Sigmoid colon (tissue), 7 donors: ENCODE results near the gene SNUPN. TPM values are rescaled to one million over a fixed set of nuclear protein-coding genes. Genes with fewer than 3 reads are reported as not detected.
A peak's percentile ranks its signal among the peaks of the same experiment; 100 is the strongest.

ENCODE experiments used
- DNase-seq: peaks from one replicate; pipeline ENCODE4 v3.0.0-alpha.2; 2019
- H3K27ac ChIP-seq, 4 donors: fragments of 200-600 bp; sonication (generic); one replicate each; pipeline ENCODE4 v1.5.1; 2016 to 2019; ENCODE audit warnings: mild to moderate bottlenecking in 1 of 4
- H3K27me3 ChIP-seq, 3 donors: fragments of 200-600 bp; sonication (generic); one replicate each; pipeline ENCODE4 v1.5.1; 2019; ENCODE audit warnings: mild to moderate bottlenecking in 1 of 3
- H3K36me3 ChIP-seq, 4 donors: fragments of 200-600 bp; sonication (generic); one replicate each; pipeline ENCODE4 v1.5.1; 2016 to 2019
- H3K4me1 ChIP-seq, 4 donors: fragments of 200-600 bp; sonication (generic); one replicate each; pipeline ENCODE4 v1.5.1; 2017 to 2019
- H3K4me3 ChIP-seq, 4 donors: fragments of 200-600 bp; sonication (generic); one replicate each; pipeline ENCODE4 v1.5.1; 2017 to 2019; ENCODE audit warnings: mild to moderate bottlenecking in 2 of 4, moderate library complexity in 1 of 4
- H3K9me3 ChIP-seq, 4 donors: fragments of 200-600 bp in 3 of 4; sonication (generic) in 3 of 4; one replicate each; pipeline versions ENCODE4 v1.5.1 to v1.6.1; 2013 to 2019
- CTCF ChIP-seq, 4 experiments: fragments of 450-650 bp in 3 of 4; fragments of 200-600 bp in 1 of 4; IDR thresholded peaks; one replicate each; pipeline ENCODE4 v1.5.1; 2016 to 2019; ENCODE audit warnings: antibody characterized with exemption in 4 of 4, mild to moderate bottlenecking in 3 of 4, moderate library complexity in 2 of 4
- EP300 ChIP-seq, 4 donors: sonication (generic); formaldehyde crosslinking; IDR thresholded peaks; one replicate each; pipeline ENCODE4 v1.6.1; 2017; ENCODE audit warnings: antibody characterized with exemption in 4 of 4
- POLR2A ChIP-seq, 2 donors: fragments of 450-650 bp; IDR thresholded peaks; one replicate each; pipeline ENCODE4 v1.6.1; 2016; ENCODE audit warnings: antibody characterized with exemption in 2 of 2, mild to moderate bottlenecking in 2 of 2, moderate library complexity in 2 of 2
- POLR2AphosphoS5 ChIP-seq, 4 donors: sonication (generic); formaldehyde crosslinking; IDR thresholded peaks; one replicate each; pipeline ENCODE4 v1.6.1; 2017; ENCODE audit warnings: antibody characterized with exemption in 4 of 4
- WGBS, 2 donors: extraction: QIAGEN DNeasy Blood & Tissue Kit; methylation state at CpG; one replicate each; pipeline ENCODE4 v1.1.7; 2013; 5-methylcytosine and 5-hydroxymethylcytosine counted together
- intact Hi-C: fragments of 100-400 bp; cut with DNase I; formaldehyde crosslinking; loops from one replicate; pipeline ENCODE4 v1.15.1; 2023
- polyA plus RNA-seq, 3 donors: library from polyadenylated mRNA; stranded (reverse); fragments of 200-250 nt; gene quantifications; one replicate each; pipeline ENCODE4 v1.2.3, GENCODE V29; 2013
- total RNA-seq, 4 donors: library from RNA; depleted of rRNA; stranded (reverse); fragments of >200 nt; gene quantifications; one replicate each; pipeline ENCODE4 v1.1.0, GENCODE V29; 2016
- donor health status: healthy with polysubstance abuse.
- donor health status: Bipolar disorder and iron deficiency.
- donor health status: healthy.

Gene SNUPN
- total and polyA plus RNA-seq, 7 donors: 15.3 to 28.6 (median 21.6) TPM

GRCh38 chr15:75655931-75656330 lies 30.4 kb upstream of the SNUPN start:
- peaks cover 0 to 81% (median 66%) of the 10 kb centered on the region in 4 donors for H3K4me1 ChIP-seq
- peaks cover 0 to 53% (median 22%) of the 10 kb centered on the region in 4 donors for H3K36me3 ChIP-seq
- H3K9me3 ChIP-seq: no peaks in the 10 kb centered on the region
- WGBS, 2 donors: 56 to 71% methylated on average over 4 of the region's 4 CpGs
- H3K27me3 ChIP-seq: no peaks in the 10 kb centered on the region
- DNase-seq: no peak
- H3K4me3 ChIP-seq: no peak overlapping the region
- no peak for TF ChIP-seq POLR2AphosphoS5 (IDR thresholded peaks at IDR 0.05)
- no peak for TF ChIP-seq CTCF (IDR thresholded peaks at IDR 0.05)
- TF ChIP-seq POLR2A (IDR thresholded peaks at IDR 0.05): no peak
- TF ChIP-seq EP300 (IDR thresholded peaks at IDR 0.05): no peak
- intact Hi-C loops: no loop called here
- no peak overlapping the region for H3K27ac ChIP-seq

- DNase-seq: no peak
- Histone ChIP-seq H3K4me1 (peaks cover 0 to 81% (median 66%) of the 10 kb centered on the region in 4 donors), H3K36me3 (peaks cover 0 to 46% (median 22%) of the 10 kb centered on the region in 4 donors), H3K27ac (peak overlapping the region in 3 of 4 donors; percentile 15 to 23 (median 21)), H3K27me3 (no peaks in the 10 kb centered on the region), H3K4me3 (no peak overlapping the region), H3K9me3 (no peaks in the 10 kb centered on the region)
- intact Hi-C loops: no loop called here
- WGBS, 2 donors: 59 to 79% methylated on average over 4 of the region's 4 CpGs
- TF ChIP-seq CTCF (IDR thresholded peaks at IDR 0.05): no peak
- TF ChIP-seq EP300 (IDR thresholded peaks at IDR 0.05): no peak
- no peak for TF ChIP-seq POLR2A (IDR thresholded peaks at IDR 0.05)
- no peak for TF ChIP-seq POLR2AphosphoS5 (IDR thresholded peaks at IDR 0.05)
These were observed 28.8 kb upstream of the SNUPN start for GRCh38 chr15:75654201-75654907.

- no peak for TF ChIP-seq EP300 (IDR thresholded peaks at IDR 0.05)
- no peak for TF ChIP-seq CTCF (IDR thresholded peaks at IDR 0.05)
- TF ChIP-seq POLR2AphosphoS5 (IDR thresholded peaks at IDR 0.05): no peak
- TF ChIP-seq POLR2A (IDR thresholded peaks at IDR 0.05): no peak
- intact Hi-C loops: no loop called here
- DNase-seq: peak; percentile 67
- Histone ChIP-seq H3K4me3 (no peak overlapping the region), H3K9me3 (no peaks in the 10 kb centered on the region), H3K27ac (peak overlapping the region; percentile 30 to 97 (median 78)), H3K4me1 (peaks cover 0 to 80% (median 67%) of the 10 kb centered on the region in 4 donors), H3K27me3 (no peaks in the 10 kb centered on the region), H3K36me3 (peaks cover 0 to 37% (median 20%) of the 10 kb centered on the region in 4 donors)
- 83 to 90% methylated on average over 16 of the region's 16 CpGs for WGBS, 2 donors
These were observed 27.9 kb upstream of the SNUPN start for GRCh38 chr15:75653347-75653913.

GRCh38 chr15:75651810-75652543 lies 26.5 kb upstream of the SNUPN start:
- Histone ChIP-seq H3K9me3 (no peaks in the 10 kb centered on the region), H3K4me1 (peaks cover 0 to 79% (median 67%) of the 10 kb centered on the region in 4 donors), H3K36me3 (peaks cover 0 to 22% (median 8%) of the 10 kb centered on the region in 4 donors), H3K27ac (peak overlapping the region; percentile 30 to 97 (median 78)), H3K27me3 (no peaks in the 10 kb centered on the region), H3K4me3 (peak overlapping the region in 3 of 4 donors; percentile 24 to 78 (median 30))
- DNase-seq: no peak
- intact Hi-C loops: no loop called here
- no peak for TF ChIP-seq CTCF (IDR thresholded peaks at IDR 0.05)
- 20 to 47% methylated on average over 2 of the region's 2 CpGs for WGBS, 2 donors
